ENCODE data around the gene EXTL1.

EXTL1 gene

GRCh38 chr1:26067432-26067911, 45.9 kb downstream of the EXTL1 start, which contains the start of gene TRIM63:
Gene TRIM63, minus strand, starts transcription at chr1:26067630. Its CDS starts 136 bp downstream, at chr1:26067494.
- DNase-seq (ENCODE audit: low read depth), result no peak
- H3K4me3 ChIP-seq (ENCODE audit: low read depth, low read length), result no peak within 1 kb of the TSS
- no peak for TF ChIP-seq CTCF (IDR thresholded peaks at IDR 0.05; ENCODE audit: low read depth, low read length, missing control alignments)

- DNase-seq (ENCODE audit: low read depth), result no peak
- no peak for TF ChIP-seq CTCF (IDR thresholded peaks at IDR 0.05; ENCODE audit: low read depth, low read length, missing control alignments)
- no peak overlapping the region for H3K4me3 ChIP-seq (ENCODE audit: low read depth, low read length)
Observed at GRCh38 chr1:26069941-26070295, 48.3 kb downstream of the EXTL1 start.

- H3K4me3 ChIP-seq (ENCODE audit: low read depth, low read length), result no peak overlapping the region
- no peak for DNase-seq (ENCODE audit: low read depth)
- no peak for TF ChIP-seq CTCF (IDR thresholded peaks at IDR 0.05; ENCODE audit: low read depth, low read length, missing control alignments)
Observed at GRCh38 chr1:26070296-26070962, 48.9 kb downstream of the EXTL1 start.

- DNase-seq (ENCODE audit: low read depth), result no peak
- no peak overlapping the region for H3K4me3 ChIP-seq (ENCODE audit: low read depth, low read length)
- no peak for TF ChIP-seq CTCF (IDR thresholded peaks at IDR 0.05; ENCODE audit: low read depth, low read length, missing control alignments)
Observed at GRCh38 chr1:26070963-26071342, 49.4 kb downstream of the EXTL1 start.

- H3K4me3 ChIP-seq (ENCODE audit: low read depth, low read length), result no peak overlapping the region
- no peak for TF ChIP-seq CTCF (IDR thresholded peaks at IDR 0.05; ENCODE audit: low read depth, low read length, missing control alignments)
- no peak for DNase-seq (ENCODE audit: low read depth)
Observed at GRCh38 chr1:26072305-26072704, 50.7 kb downstream of the EXTL1 start.

GRCh38 chr1:26075421-26076144, 54.0 kb downstream of the EXTL1 start:
- no peak for TF ChIP-seq CTCF (IDR thresholded peaks at IDR 0.05; ENCODE audit: low read depth, low read length, missing control alignments)
- H3K4me3 ChIP-seq (ENCODE audit: low read depth, low read length), result no peak overlapping the region
- no peak for DNase-seq (ENCODE audit: low read depth)
